Measurements from ENCODE around the gene SKP2. TPM values are rescaled to one million over a fixed set of nuclear protein-coding genes. Genes with fewer than 3 reads are reported as not detected.
A peak's percentile ranks its signal among the peaks of the same experiment; 100 is the strongest.

Gene SKP2
- total RNA-seq, 1 experiment from 2014 or later = 63.6 TPM

- DNase-seq (ENCODE audit: low read depth) = no peak
Measured at GRCh38 chr5:36199620-36200019, 47.7 kb downstream of the SKP2 start.

- DNase-seq (ENCODE audit: low read depth) = peak; percentile 74
Measured at GRCh38 chr5:36200513-36200912, 48.6 kb downstream of the SKP2 start.

GRCh38 chr5:36202521-36202961 lies 50.6 kb downstream of the SKP2 start:
- peak; percentile 71 for DNase-seq (ENCODE audit: low read depth)

- DNase-seq (ENCODE audit: low read depth) = no peak
Measured at GRCh38 chr5:36205329-36205728, 53.4 kb downstream of the SKP2 start.

- DNase-seq (ENCODE audit: low read depth) = no peak
Measured at GRCh38 chr5:36206913-36207312, 55.0 kb downstream of the SKP2 start.

- DNase-seq (ENCODE audit: low read depth) = no peak
Measured at GRCh38 chr5:36208786-36209185, 56.9 kb downstream of the SKP2 start.

- DNase-seq (ENCODE audit: low read depth) = no peak
Measured at GRCh38 chr5:36209664-36210063, 57.8 kb downstream of the SKP2 start.

GRCh38 chr5:36214436-36214835 lies 62.5 kb downstream of the SKP2 start:
- peak; percentile 17 for DNase-seq (ENCODE audit: low read depth)

GRCh38 chr5:36215910-36216309 lies 64.0 kb downstream of the SKP2 start:
- DNase-seq (ENCODE audit: low read depth) = no peak

- no peak for DNase-seq (ENCODE audit: low read depth)
Measured at GRCh38 chr5:36217567-36217966, 65.7 kb downstream of the SKP2 start.

GRCh38 chr5:36217988-36218387 lies 66.1 kb downstream of the SKP2 start:
- no peak for DNase-seq (ENCODE audit: low read depth)

- no peak for DNase-seq (ENCODE audit: low read depth)
Measured at GRCh38 chr5:36222620-36223019, 70.7 kb downstream of the SKP2 start.

GRCh38 chr5:36227046-36227445 lies 75.1 kb downstream of the SKP2 start:
- no peak for DNase-seq (ENCODE audit: low read depth)

- DNase-seq (ENCODE audit: low read depth) = no peak
Measured at GRCh38 chr5:36228505-36228904, 76.6 kb downstream of the SKP2 start.

GRCh38 chr5:36230151-36230790 lies 78.4 kb downstream of the SKP2 start:
- DNase-seq (ENCODE audit: low read depth) = no peak

- no peak for DNase-seq (ENCODE audit: low read depth)
Measured at GRCh38 chr5:36232533-36232932, 80.6 kb downstream of the SKP2 start.

Other genes starting within 250 kb of the SKP2 start
- gene CAPSL, start 213.5 kb upstream of the SKP2 start, total RNA-seq (2014; rRNA removed; shearing (Covaris generic)) = 0.37 and 0.62 TPM in 2 replicates
- gene UGT3A1, start 160.7 kb upstream of the SKP2 start, total RNA-seq (2014; rRNA removed; shearing (Covaris generic)) = not detected in 2 replicates
- gene UGT3A2, start 85.2 kb upstream of the SKP2 start, total RNA-seq (2014; rRNA removed; shearing (Covaris generic)) = 0.12 and 0.34 TPM in 2 replicates
- gene LMBRD2, start 224 bp upstream of the SKP2 start, total RNA-seq (2014; rRNA removed; shearing (Covaris generic)) = 7.2 and 10.3 TPM in 2 replicates
- gene NADK2, start 89.8 kb downstream of the SKP2 start, total RNA-seq (2014; rRNA removed; shearing (Covaris generic)) = 26.1 and 36.4 TPM in 2 replicates
- gene RANBP3L, start 149.8 kb downstream of the SKP2 start, total RNA-seq (2014; rRNA removed; shearing (Covaris generic)) = 0.76 and 1.0 TPM in 2 replicates